Progenitor cell of endocrine pancreas (in vitro differentiated cells): ENCODE data around the gene SRSF10. TPM values are rescaled to one million over a fixed set of nuclear protein-coding genes. Genes with fewer than 3 reads are reported as not detected.
"Not testable (repeated sequence)": the region's sequence is repeated elsewhere in the genome, so short reads cannot be mapped to it uniquely, and the experiment has no call there.

Experiments
- DNase-seq: peaks from one replicate; pipeline ENCODE4 v3.0.0; 2021; ENCODE audit warnings: low spot score; ENCODE audit not compliant: unreplicated experiment
- H3K27ac Mint-ChIP-seq: 2 replicates; pipeline ENCODE4 v1.8.0; 2021; ENCODE audit warnings: mild to moderate bottlenecking, moderate library complexity, mixed read lengths
- H3K27me3 Mint-ChIP-seq: 2 replicates; pipeline ENCODE4 v1.8.0; 2021; ENCODE audit warnings: mixed read lengths
- H3K36me3 Mint-ChIP-seq: 2 replicates; pipeline ENCODE4 v1.8.0; 2022; ENCODE audit warnings: mixed read lengths; ENCODE audit not compliant: insufficient read depth
- H3K4me1 Mint-ChIP-seq: 2 replicates; pipeline ENCODE4 v1.8.0; 2021; ENCODE audit warnings: low read depth, mixed read lengths
- H3K4me3 Mint-ChIP-seq: 2 replicates; pipeline ENCODE4 v1.8.0; 2021; ENCODE audit warnings: low read depth, mild to moderate bottlenecking, moderate library complexity, mixed read lengths
- H3K9me3 Mint-ChIP-seq: 2 replicates; pipeline ENCODE4 v1.8.0; 2021; ENCODE audit warnings: low read depth, mixed read lengths
- CTCF ChIP-seq: fragments of 200-600 bp; sonication (generic); IDR thresholded peaks from one replicate; pipeline ENCODE4 v1.5.0; 2021; ENCODE audit warnings: antibody characterized with exemption, mild to moderate bottlenecking; ENCODE audit not compliant: unreplicated experiment
- total RNA-seq: library from RNA; stranded (reverse); gene quantifications from 2 replicates; pipeline ENCODE4 v1.2.1, GENCODE V29; 2021

Gene SRSF10
- total RNA-seq, 1 donor from 2014 or later: 215 TPM

GRCh38 chr1:24010650-24011049 is 30.5 kb upstream of the SRSF10 start:
- Mint-ChIP-seq H3K4me3 (no peak overlapping the region), H3K9me3 (no peaks in the 10 kb centered on the region), H3K27me3 (peaks cover 3% of the 10 kb centered on the region), H3K4me1 (peaks cover 45% of the 10 kb centered on the region), H3K36me3 (no peaks in the 10 kb centered on the region), H3K27ac (no peak overlapping the region)
- no peak for TF ChIP-seq CTCF
- DNase-seq: no peak

GRCh38 chr1:24009406-24009805 is 29.3 kb upstream of the SRSF10 start:
- Mint-ChIP-seq H3K27ac (peak overlapping the region; percentile 91), H3K27me3 (peaks cover 3% of the 10 kb centered on the region), H3K4me3 (no peak overlapping the region), H3K36me3 (no peaks in the 10 kb centered on the region), H3K4me1 (peaks cover 35% of the 10 kb centered on the region), H3K9me3 (no peaks in the 10 kb centered on the region)
- no peak for TF ChIP-seq CTCF
- DNase-seq: no peak

- not testable (repeated sequence) for H3K4me3 Mint-ChIP-seq, H3K27me3 Mint-ChIP-seq, H3K9me3 Mint-ChIP-seq, H3K36me3 Mint-ChIP-seq, DNase-seq
- peak overlapping the region; percentile 91 for H3K27ac Mint-ChIP-seq
- H3K4me1 Mint-ChIP-seq: peaks cover 31% of the 10 kb centered on the region
Measured at GRCh38 chr1:24008574-24009184, 28.6 kb upstream of the SRSF10 start.

- DNase-seq: no peak
- H3K9me3 Mint-ChIP-seq: no peaks in the 10 kb centered on the region
- H3K27me3 Mint-ChIP-seq: peaks cover 6% of the 10 kb centered on the region
- no peak for TF ChIP-seq CTCF
- H3K36me3 Mint-ChIP-seq: no peaks in the 10 kb centered on the region
- H3K27ac Mint-ChIP-seq: no peak overlapping the region
- peaks cover 34% of the 10 kb centered on the region for H3K4me1 Mint-ChIP-seq
- H3K4me3 Mint-ChIP-seq: no peak overlapping the region
Measured at GRCh38 chr1:24007079-24007478, 27.0 kb upstream of the SRSF10 start.

GRCh38 chr1:24005163-24005562 is 25.0 kb upstream of the SRSF10 start:
- no peak for TF ChIP-seq CTCF
- Mint-ChIP-seq H3K27ac (no peak overlapping the region), H3K4me3 (no peak overlapping the region), H3K4me1 (peaks cover 24% of the 10 kb centered on the region), H3K36me3 (no peaks in the 10 kb centered on the region), H3K9me3 (no peaks in the 10 kb centered on the region), H3K27me3 (peaks cover 6% of the 10 kb centered on the region)
- DNase-seq: no peak

GRCh38 chr1:24004132-24004531 is 24.0 kb upstream of the SRSF10 start:
- DNase-seq: no peak
- H3K9me3 Mint-ChIP-seq: no peaks in the 10 kb centered on the region
- H3K4me3 Mint-ChIP-seq: no peak overlapping the region
- no peak for TF ChIP-seq CTCF
- no peak overlapping the region for H3K27ac Mint-ChIP-seq
- H3K27me3 Mint-ChIP-seq: peaks cover 6% of the 10 kb centered on the region
- no peaks in the 10 kb centered on the region for H3K36me3 Mint-ChIP-seq
- peaks cover 14% of the 10 kb centered on the region for H3K4me1 Mint-ChIP-seq
